Stimulated activated naive B cell treated with anti-CD40 and anti-IgM and Interleukin-4, amounts not matched to agents 10 μg/mL and 1 μg/mL and 100 μg/mL, for 72 hours (primary cell): ENCODE measurements around the gene B3GAT1.

Source experiments
- ATAC-seq, 2 donors: fragments of 150-1000 bp; cut with Tn5 transposase; replicated peaks; 2 replicates each; pipeline ENCODE4 v1.10.0; 2021; ENCODE audit warnings: moderate library complexity in 1 of 2
- DNase-seq: peaks from one replicate; pipeline ENCODE4 v3.0.0; 2021
- H3K27ac Mint-ChIP-seq: one replicate; pipeline ENCODE4 v1.8.0; 2022; ENCODE audit warnings: mild to moderate bottlenecking, mixed read lengths
- H3K27me3 Mint-ChIP-seq, 2 donors: one replicate each; pipeline ENCODE4 v1.8.0; 2022; ENCODE audit warnings: mixed read lengths in 2 of 2
- H3K36me3 Mint-ChIP-seq, 2 donors: one replicate each; pipeline ENCODE4 v1.8.0; 2022; ENCODE audit warnings: mixed read lengths in 2 of 2, mild to moderate bottlenecking in 1 of 2
- H3K4me1 Mint-ChIP-seq, 2 donors: one replicate each; pipeline ENCODE4 v1.8.0; 2022; ENCODE audit warnings: mixed read lengths in 2 of 2, mild to moderate bottlenecking in 1 of 2
- H3K4me3 Mint-ChIP-seq, 2 donors: one replicate each; pipeline ENCODE4 v1.8.0; 2022; ENCODE audit warnings: mild to moderate bottlenecking in 2 of 2, mixed read lengths in 2 of 2, moderate library complexity in 1 of 2
- H3K9me3 Mint-ChIP-seq, 2 donors: one replicate each; pipeline ENCODE4 v1.8.0; 2022; ENCODE audit warnings: mixed read lengths in 2 of 2, mild to moderate bottlenecking in 1 of 2

B3GAT1 gene

DNA sequence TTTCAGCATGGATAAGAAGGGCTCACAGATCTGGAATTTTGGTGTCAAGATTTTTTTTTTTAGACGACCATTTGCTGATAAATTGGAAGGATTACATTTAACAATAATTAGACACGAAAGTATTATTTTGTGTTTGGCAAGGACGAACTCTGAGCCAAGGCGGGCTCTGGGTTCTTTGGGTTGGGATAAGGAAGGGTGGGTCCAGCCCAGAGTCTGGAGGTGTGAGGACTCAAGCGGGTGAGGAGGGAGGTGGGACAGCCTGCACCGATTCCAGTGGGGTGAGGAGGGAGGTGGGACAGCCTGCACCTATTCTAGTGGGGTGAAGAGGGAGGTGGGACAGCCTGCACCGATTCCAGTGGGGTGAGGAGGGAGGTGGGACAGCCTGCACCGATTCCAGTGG is 4.1 kb downstream of the B3GAT1 start:
- no peaks in the 10 kb centered on the region for H3K9me3 Mint-ChIP-seq
- no peak overlapping the region for H3K27ac Mint-ChIP-seq
- DNase-seq (no peak), ATAC-seq (no peak)
- peaks cover 9 to 11% of the 10 kb centered on the region in 2 donors for H3K4me1 Mint-ChIP-seq
- peaks cover 47 to 50% of the 10 kb centered on the region in 2 donors for H3K27me3 Mint-ChIP-seq
- H3K4me3 Mint-ChIP-seq = no peak overlapping the region
- no peaks in the 10 kb centered on the region for H3K36me3 Mint-ChIP-seq

DNA sequence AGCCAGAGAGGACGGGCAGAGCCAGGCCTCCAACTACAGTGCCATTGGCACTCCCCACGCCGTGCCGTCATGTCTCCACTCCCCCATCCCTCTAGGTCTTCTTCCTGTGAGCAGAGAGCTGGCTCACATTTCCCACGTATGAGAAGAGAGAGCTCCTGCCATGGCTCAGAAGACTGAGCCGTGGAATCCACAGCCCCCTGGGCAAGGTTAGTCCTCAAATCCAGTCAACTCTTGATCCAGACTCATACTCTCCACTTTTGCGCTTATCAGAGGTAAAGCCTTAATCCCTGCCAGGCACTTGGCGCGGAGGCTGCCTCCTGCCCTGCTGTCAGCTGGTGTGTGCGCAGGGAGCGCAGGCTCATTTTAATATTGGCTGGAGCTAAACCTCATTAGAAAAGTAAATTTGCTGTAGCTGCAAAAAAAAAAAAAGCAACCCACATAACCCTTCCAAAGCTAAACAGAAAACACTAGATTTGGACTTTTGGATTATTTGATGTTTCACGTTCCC is 4.7 kb downstream of the B3GAT1 start:
- no peak overlapping the region for H3K4me3 Mint-ChIP-seq
- no peaks in the 10 kb centered on the region for H3K9me3 Mint-ChIP-seq
- DNase-seq (no peak), ATAC-seq (no peak)
- H3K27me3 Mint-ChIP-seq = peaks cover 47 to 50% of the 10 kb centered on the region in 2 donors
- peaks cover 9 to 11% of the 10 kb centered on the region in 2 donors for H3K4me1 Mint-ChIP-seq
- no peaks in the 10 kb centered on the region for H3K36me3 Mint-ChIP-seq
- H3K27ac Mint-ChIP-seq = no peak overlapping the region

DNA sequence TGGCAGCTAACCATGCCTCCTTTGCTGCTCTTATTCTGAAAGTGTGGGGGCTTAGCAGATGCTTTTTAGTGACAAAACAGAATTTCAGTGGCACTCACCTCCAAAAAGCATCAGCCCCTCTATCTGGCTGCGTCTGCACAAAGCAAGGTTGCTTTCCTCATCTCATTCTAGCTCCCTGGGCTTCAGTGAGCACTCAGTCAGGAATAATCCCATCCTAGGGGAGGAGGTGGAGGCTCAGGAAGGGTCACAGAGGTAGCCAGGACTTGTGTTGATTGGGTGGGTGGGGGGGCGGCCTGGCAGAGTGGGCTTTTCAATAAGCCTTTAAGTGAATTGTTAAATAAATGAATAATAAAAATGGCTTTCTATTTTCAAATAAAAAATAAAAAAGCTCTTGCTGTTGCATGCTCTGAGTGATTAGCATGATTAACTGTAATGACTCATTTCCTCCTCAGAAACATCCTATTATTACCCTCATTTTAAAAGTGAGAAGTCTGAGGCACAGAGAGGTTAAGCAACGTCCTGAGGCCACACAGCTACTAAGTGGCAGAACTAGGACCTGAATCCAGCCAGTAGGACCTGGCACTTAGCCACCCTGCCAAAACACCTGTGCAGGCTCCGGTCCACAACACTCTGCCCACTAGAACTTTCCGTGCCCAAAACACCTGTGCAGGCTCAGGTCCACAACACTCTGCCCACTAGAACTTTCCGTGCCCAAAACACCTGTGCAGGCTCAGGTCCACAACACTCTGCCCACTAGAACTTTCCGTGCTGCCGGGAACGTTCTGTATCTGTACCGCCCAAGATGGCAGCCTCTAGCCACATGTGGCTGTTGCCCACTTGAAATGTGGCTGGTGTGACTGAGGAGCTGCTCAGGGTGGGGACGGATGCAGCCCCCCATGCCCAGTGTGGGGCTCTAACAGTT is 5.5 kb downstream of the B3GAT1 start:
- peaks cover 8 to 10% of the 10 kb centered on the region in 2 donors for H3K4me1 Mint-ChIP-seq
- H3K36me3 Mint-ChIP-seq = no peaks in the 10 kb centered on the region
- no peaks in the 10 kb centered on the region for H3K9me3 Mint-ChIP-seq
- no peak overlapping the region for H3K4me3 Mint-ChIP-seq
- H3K27ac Mint-ChIP-seq = no peak overlapping the region
- DNase-seq (no peak), ATAC-seq (no peak)
- peaks cover 45 to 49% of the 10 kb centered on the region in 2 donors for H3K27me3 Mint-ChIP-seq

DNA sequence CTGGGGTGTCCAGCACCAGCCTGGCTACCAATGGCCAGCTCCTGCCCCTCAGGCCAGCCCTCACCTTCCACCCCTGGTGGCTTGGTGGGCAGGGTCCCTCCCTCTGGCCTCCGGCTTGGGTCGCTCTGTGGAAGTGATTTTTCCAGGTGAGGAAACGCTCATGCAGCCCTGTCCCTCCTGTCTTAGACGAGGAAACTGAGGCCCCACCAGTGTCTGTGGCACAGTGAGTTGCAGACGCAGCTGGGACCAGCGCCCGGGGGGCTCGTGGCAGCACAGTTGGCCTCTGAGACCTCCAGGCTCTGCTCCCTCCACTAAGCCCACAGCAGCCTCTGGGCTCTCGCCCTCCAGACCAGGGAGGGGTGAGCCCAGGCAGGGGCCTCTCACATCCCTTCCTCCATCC is 6.2 kb downstream of the B3GAT1 start:
- H3K36me3 Mint-ChIP-seq = no peaks in the 10 kb centered on the region

DNA sequence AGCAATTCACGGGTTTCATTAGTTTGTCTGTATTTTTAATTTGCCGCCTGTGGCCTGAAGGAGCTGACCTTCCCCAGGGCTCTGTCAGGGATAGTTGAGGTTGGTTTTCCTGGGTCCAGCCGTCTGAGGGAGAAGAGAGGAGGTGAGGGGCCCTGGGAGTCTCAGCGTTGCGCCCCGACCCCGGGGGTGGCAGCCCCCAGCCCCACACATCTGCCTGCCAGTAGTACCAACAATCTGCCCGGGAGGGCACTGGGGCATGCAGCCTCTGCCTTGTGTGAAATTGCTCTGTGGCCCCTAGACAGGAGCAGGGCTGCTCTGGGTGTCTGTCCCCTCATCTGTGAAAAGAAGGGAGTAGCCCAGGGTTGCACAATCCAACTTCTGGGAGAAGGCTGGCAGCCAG is 6.6 kb downstream of the B3GAT1 start:
- H3K9me3 Mint-ChIP-seq = no peaks in the 10 kb centered on the region
- no peak overlapping the region for H3K27ac Mint-ChIP-seq
- no peaks in the 10 kb centered on the region for H3K36me3 Mint-ChIP-seq
- H3K27me3 Mint-ChIP-seq = peaks cover 42 to 43% of the 10 kb centered on the region in 2 donors
- no peak overlapping the region for H3K4me3 Mint-ChIP-seq
- ATAC-seq (no peak), DNase-seq (no peak)
- no peaks in the 10 kb centered on the region for H3K4me1 Mint-ChIP-seq

More for the DNA sequence above, 6.2 kb downstream of the B3GAT1 start:
- Mint-ChIP-seq H3K27me3 (peaks cover 42 to 43% of the 10 kb centered on the region in 2 donors), H3K4me1 (peaks cover 2 to 3% of the 10 kb centered on the region in 2 donors), H3K9me3 (no peaks in the 10 kb centered on the region), H3K4me3 (no peak overlapping the region), H3K27ac (no peak overlapping the region)
- ATAC-seq (no peak), DNase-seq (no peak)

DNA sequence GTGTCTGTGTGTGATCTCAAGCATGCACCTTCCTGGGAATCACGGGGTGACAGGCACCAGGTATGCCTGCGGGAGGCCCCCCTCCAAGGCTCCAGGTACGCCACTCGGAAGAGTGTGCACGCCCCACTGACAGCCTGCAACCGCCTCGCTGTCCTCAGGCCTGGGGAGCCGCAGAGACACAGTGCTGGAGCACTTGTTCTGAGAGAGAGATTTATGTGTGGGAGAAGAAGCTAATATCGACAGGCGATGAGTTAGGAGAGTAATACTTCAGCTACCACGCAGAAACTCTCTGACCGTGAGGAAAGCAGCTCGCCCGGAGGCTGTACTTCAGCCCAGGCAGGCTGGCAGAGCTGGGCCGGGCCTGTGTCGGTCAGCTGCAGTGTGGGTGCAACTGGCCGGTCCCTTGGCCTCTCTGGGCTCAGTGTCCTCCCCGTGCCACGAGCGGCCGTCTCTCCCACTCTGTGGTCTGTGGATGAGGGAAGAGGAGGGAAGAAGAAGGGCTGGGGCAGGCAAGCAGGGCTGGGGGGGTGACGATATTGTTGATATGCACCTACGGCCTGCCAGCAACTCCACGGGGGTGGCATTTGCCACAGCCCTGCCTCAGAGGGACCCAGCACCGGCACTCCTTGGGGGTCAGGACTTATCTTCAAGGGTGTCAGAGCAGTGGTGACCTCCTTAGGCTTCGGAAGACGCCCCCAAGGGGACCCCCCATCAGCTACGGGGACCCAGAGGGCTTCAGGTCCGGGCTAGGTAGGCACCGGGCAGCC is 7.3 kb downstream of the B3GAT1 start:
- no peaks in the 10 kb centered on the region for H3K9me3 Mint-ChIP-seq
- H3K27ac Mint-ChIP-seq = no peak overlapping the region
- no peak for DNase-seq
- H3K4me1 Mint-ChIP-seq = no peaks in the 10 kb centered on the region
- no peaks in the 10 kb centered on the region for H3K36me3 Mint-ChIP-seq
- ATAC-seq = no peak
- H3K27me3 Mint-ChIP-seq = peaks cover 38 to 42% of the 10 kb centered on the region in 2 donors
- no peak overlapping the region for H3K4me3 Mint-ChIP-seq

DNA sequence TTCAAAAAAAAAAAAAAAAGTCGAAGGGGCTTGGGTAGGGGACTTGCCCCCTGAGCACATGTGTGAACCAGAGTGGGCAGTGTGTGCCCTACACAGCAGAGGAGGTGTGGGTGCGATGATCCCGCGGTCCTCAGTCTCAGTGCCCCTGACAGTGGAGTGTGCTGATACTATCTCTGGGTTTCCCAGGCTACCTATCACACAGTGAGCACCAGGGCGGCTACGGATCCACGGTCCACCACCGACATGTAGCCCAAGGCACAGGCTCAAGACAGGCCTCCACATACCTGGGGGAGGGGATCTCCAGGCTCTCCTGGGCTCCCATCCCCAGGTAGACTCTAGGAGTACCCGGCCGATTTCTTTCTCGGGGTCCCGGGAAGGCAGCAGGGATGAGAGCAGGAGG is 9.1 kb downstream of the B3GAT1 start:
- peaks cover 30 to 40% of the 10 kb centered on the region in 2 donors for H3K27me3 Mint-ChIP-seq
- H3K4me1 Mint-ChIP-seq = no peaks in the 10 kb centered on the region
- no peak overlapping the region for H3K27ac Mint-ChIP-seq
- no peak overlapping the region for H3K4me3 Mint-ChIP-seq
- H3K36me3 Mint-ChIP-seq = no peaks in the 10 kb centered on the region
- ATAC-seq (no peak), DNase-seq (no peak)
- H3K9me3 Mint-ChIP-seq = no peaks in the 10 kb centered on the region

DNA sequence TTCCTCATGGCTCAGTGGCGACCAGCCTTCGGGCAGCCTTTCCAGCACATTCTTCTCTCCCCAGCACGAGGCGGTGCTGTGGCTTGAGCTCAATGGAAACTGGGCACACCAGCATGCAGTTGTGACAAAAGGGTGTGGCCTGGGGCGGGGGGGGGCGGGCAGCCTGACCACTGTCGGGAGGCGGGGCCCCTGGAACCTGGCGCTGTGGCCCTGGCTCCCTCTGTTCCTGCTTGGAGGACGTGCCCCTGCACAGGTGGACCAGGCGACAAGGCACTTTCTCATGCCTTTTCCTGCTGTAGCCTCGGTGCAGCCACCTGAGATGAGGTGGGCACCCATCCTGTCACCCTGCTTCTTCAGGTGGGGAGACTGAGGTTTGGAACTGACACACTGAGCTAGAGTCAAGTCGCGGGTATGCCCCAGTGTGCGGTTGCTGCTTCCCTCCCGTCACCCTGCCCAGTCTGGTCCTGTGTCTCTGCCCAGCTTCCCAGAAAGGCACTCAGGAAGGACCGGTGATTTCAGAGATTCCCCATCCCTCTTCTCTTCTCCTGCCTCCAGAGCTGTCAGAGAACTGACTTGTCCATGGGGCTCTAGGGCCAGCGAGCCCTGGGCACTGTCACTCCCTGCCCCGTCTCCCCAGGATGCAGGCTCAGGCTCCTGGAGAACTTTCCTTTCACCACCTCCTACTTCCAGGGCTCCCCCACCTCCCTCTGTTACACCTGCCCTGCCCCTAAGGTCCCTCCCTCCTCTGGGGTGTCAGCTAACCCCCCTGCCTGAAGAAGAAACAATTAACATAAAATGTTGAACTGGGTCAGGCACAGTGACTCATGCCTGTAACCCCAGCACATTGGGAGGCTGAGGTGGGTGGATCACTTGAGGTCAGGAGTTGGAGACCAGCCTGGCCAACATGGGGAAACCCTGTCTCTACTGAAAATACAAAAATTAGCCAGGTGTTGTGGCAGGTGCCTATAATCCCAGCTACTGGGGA is 9.9 kb downstream of the B3GAT1 start:
- Mint-ChIP-seq H3K27ac (no peak overlapping the region), H3K27me3 (peaks cover 22 to 37% of the 10 kb centered on the region in 2 donors), H3K9me3 (no peaks in the 10 kb centered on the region), H3K4me1 (no peaks in the 10 kb centered on the region), H3K4me3 (no peak overlapping the region), H3K36me3 (no peaks in the 10 kb centered on the region)
- DNase-seq = no peak
- ATAC-seq = no peak

DNA sequence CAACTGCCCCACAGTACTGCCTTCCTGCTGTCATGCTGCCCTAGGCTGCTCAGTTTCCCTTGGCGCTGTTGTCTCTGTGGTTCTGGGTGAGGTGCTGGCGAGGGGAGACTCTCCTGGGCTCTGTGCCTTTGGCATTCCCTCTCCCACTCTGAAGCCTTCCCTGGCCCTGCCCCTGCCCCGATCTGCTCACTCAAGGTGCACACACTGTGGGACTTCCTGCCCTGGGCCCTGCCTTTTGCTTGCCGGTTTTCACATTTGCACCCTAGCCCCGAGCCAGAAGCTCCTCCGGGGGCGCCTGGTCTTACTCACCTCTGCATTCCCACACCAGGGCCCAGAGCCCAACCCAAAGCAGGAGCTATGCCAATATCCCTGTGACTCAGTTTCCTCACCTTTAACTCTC is 12.0 kb downstream of the B3GAT1 start:
- no peak overlapping the region for H3K27ac Mint-ChIP-seq
- H3K27me3 Mint-ChIP-seq = peaks cover 15 to 36% of the 10 kb centered on the region in 2 donors
- no peak overlapping the region for H3K4me3 Mint-ChIP-seq

DNA sequence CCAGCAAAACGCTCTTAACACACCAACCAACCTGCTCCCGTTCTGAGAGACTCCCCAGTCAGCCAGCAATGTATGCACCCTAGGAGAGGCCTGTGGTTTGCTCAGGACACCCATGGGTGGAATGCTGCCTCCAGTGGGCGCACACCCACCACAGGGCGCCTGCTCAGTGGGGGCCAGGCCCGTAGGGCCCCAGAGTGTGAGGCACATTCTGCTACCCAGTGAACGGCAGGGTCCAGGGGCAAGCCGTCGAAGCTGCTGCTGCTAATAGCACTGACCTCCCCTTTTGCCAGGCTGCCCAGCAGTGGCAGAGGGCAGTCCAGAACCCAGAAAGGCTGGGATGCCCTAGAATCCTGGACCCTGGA is 12.8 kb downstream of the B3GAT1 start:
- ATAC-seq (no peak), DNase-seq (no peak)
- H3K27me3 Mint-ChIP-seq = peaks cover 10 to 36% of the 10 kb centered on the region in 2 donors
- H3K4me1 Mint-ChIP-seq = no peaks in the 10 kb centered on the region
- H3K27ac Mint-ChIP-seq = no peak overlapping the region
- H3K9me3 Mint-ChIP-seq = no peaks in the 10 kb centered on the region
- no peak overlapping the region for H3K4me3 Mint-ChIP-seq
- no peaks in the 10 kb centered on the region for H3K36me3 Mint-ChIP-seq

More for the DNA sequence above, 12.0 kb downstream of the B3GAT1 start:
- DNase-seq (no peak), ATAC-seq (no peak)
- Mint-ChIP-seq H3K36me3 (no peaks in the 10 kb centered on the region), H3K9me3 (no peaks in the 10 kb centered on the region), H3K4me1 (no peaks in the 10 kb centered on the region)

DNA sequence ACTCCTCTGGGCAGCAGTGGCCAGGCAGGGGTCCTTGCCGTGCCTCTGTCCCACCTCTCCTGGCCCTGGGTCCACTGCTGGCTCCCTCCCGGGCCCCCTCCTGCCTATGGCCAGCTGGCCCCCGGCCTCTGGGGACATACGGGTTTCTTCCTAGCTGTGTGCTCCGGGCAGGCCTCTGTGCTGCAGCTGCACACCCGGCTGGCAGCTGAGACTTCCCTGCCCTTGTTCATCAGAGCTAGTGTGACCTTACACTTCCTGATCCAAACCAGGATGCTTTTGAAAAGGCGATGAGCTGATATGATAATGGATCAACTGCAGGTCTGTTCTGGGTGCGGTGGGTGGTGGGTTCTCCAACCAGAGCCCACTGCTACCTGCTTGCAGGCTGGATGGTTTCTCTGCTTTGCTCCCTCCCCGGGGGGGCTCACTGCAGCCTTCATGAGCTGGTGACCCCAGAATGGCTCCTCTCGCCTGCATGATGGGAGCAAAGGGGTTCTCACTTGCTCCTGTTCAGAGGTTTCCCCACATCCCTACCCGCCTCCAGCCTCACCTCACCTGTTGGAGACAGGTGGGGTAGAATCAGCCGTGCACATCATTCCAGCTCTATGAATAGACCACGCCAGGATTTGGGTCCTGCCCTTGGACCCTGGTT is 13.3 kb downstream of the B3GAT1 start:
- Mint-ChIP-seq H3K27ac (no peak overlapping the region), H3K4me3 (no peak overlapping the region), H3K36me3 (no peaks in the 10 kb centered on the region), H3K4me1 (no peaks in the 10 kb centered on the region), H3K27me3 (peaks cover 10 to 32% of the 10 kb centered on the region in 2 donors), H3K9me3 (no peaks in the 10 kb centered on the region)
- ATAC-seq (no peak), DNase-seq (no peak)

DNA sequence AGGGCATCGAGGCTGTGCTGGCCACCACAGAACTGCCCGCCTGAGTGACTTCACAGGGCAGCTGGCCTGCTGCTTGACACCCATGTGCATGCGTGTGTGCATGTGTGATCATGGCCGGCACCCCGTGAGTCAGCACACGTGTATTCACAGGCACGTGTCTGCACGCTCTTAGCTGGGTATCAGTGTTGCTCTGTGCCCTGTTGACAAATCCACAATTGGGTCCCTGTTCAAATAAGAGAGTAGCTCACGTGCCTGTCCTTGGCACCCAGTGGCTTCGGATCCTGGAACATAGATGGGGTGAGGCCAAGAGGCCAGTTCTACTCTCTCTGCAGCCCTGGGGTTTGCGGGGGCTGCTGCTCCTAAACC is 14.0 kb downstream of the B3GAT1 start:
- no peaks in the 10 kb centered on the region for H3K9me3 Mint-ChIP-seq
- no peak for ATAC-seq
- no peaks in the 10 kb centered on the region for H3K4me1 Mint-ChIP-seq
- H3K27me3 Mint-ChIP-seq = peaks cover 14 to 26% of the 10 kb centered on the region in 2 donors
- DNase-seq = no peak
- no peak overlapping the region for H3K4me3 Mint-ChIP-seq
- no peaks in the 10 kb centered on the region for H3K36me3 Mint-ChIP-seq
- H3K27ac Mint-ChIP-seq = no peak overlapping the region

DNA sequence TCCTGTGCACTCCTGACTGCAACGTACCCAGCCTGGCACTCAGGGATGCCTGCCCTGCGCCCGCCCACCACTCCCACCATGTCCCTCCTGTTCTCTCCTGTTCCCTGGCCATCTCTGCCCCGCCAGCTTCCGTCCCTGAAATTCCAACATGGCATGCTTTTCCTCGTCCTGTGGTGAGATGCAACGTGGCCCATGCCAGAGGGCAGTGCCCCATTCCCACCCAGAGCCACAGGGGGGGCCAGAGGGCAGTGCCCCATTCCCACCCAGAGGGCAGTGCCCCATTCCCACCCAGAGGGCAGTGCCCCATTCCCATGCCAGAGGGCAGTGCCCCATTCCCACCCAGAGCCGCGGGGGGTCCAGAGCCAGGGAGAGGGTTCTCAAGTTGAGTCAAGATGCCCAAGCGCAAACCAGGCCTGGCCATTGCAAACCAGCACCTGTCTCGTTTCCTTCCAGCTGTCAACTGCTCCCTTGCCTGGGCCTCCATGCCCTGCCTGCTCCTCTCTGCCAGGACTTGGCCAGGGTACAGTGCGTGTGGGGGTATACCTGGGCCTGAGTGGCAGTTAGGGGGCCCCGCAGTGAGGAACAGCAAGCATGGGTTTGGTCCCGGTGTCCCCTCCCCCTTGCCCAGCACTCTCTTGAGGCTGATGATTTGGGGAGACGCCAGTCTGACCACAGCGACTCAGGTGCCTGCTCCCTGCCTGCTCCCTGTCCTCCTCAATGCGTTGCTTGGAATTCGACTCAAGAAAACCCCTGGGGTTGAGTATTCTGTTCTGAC is 14.6 kb downstream of the B3GAT1 start:
- H3K27me3 Mint-ChIP-seq = peaks cover 14 to 26% of the 10 kb centered on the region in 2 donors
- no peak for DNase-seq
- no peak for ATAC-seq
- H3K9me3 Mint-ChIP-seq = no peaks in the 10 kb centered on the region
- no peak overlapping the region for H3K4me3 Mint-ChIP-seq
- H3K4me1 Mint-ChIP-seq = no peaks in the 10 kb centered on the region
- no peak overlapping the region for H3K27ac Mint-ChIP-seq
- H3K36me3 Mint-ChIP-seq = no peaks in the 10 kb centered on the region
